Suprapubic skin (tissue), 4 donors: ENCODE results near the gene TRAPPC2L. TPM values are rescaled to one million over a fixed set of nuclear protein-coding genes. Genes with fewer than 3 reads are reported as not detected.

Experiments
- DNase-seq, 2 donors: peaks; one replicate each; pipeline ENCODE4 v3.0.0-alpha.2; 2019; ENCODE audit warnings: low spot score in 2 of 2
- H3K27ac ChIP-seq: fragments of 200-600 bp; sonication (generic); one replicate; pipeline ENCODE4 v1.5.1; 2019
- H3K27me3 ChIP-seq: fragments of 200-600 bp; sonication (generic); one replicate; pipeline ENCODE4 v1.5.1; 2019
- H3K36me3 ChIP-seq: fragments of 200-600 bp; sonication (generic); one replicate; pipeline ENCODE4 v1.5.1; 2019
- H3K4me1 ChIP-seq: fragments of 200-600 bp; sonication (generic); one replicate; pipeline ENCODE4 v1.5.1; 2019
- H3K4me3 ChIP-seq: fragments of 200-600 bp; sonication (generic); one replicate; pipeline ENCODE4 v1.5.1; 2019; ENCODE audit warnings: mild to moderate bottlenecking
- H3K9me3 ChIP-seq: fragments of 200-600 bp; sonication (generic); one replicate; pipeline ENCODE4 v1.5.1; 2019
- EP300 ChIP-seq: sonication (generic); formaldehyde crosslinking; IDR thresholded peaks from one replicate; pipeline ENCODE4 v1.6.1; 2017; ENCODE audit warnings: antibody characterized with exemption
- POLR2A ChIP-seq, 2 donors: fragments of 450-650 bp; IDR thresholded peaks; one replicate each; pipeline ENCODE4 v1.6.1; 2017; ENCODE audit warnings: antibody characterized with exemption in 2 of 2, mild to moderate bottlenecking in 2 of 2, moderate library complexity in 2 of 2
- POLR2AphosphoS5 ChIP-seq, 3 donors: sonication (generic); formaldehyde crosslinking; IDR thresholded peaks; one replicate each; pipeline ENCODE4 v1.6.1; 2017; ENCODE audit warnings: antibody characterized with exemption in 3 of 3
- WGBS: methylation state at CpG from one replicate; pipeline ENCODE4 v1.1.5; 2018; 5-methylcytosine and 5-hydroxymethylcytosine counted together
- total RNA-seq, 4 donors: library from RNA; depleted of rRNA; stranded (reverse); fragments of >200 nt; gene quantifications; one replicate each; pipeline ENCODE4 v1.1.0, GENCODE V29; 2016
- TF ChIP-seq, protein P1 (sequence below), 2 donors: fragments of 200-600 bp in 1 of 2; fragments of 450-650 bp in 1 of 2; sonication (generic) in 1 of 2; IDR thresholded peaks; one replicate each; pipeline ENCODE4 v1.5.1; 2016 to 2019; ENCODE audit warnings: antibody characterized with exemption in 2 of 2, mild to moderate bottlenecking in 1 of 2, moderate library complexity in 1 of 2

The TRAPPC2L gene
- total RNA-seq, 4 donors from 2014 or later: 31.9 to 49.2 (median 36.3) TPM

DNA sequence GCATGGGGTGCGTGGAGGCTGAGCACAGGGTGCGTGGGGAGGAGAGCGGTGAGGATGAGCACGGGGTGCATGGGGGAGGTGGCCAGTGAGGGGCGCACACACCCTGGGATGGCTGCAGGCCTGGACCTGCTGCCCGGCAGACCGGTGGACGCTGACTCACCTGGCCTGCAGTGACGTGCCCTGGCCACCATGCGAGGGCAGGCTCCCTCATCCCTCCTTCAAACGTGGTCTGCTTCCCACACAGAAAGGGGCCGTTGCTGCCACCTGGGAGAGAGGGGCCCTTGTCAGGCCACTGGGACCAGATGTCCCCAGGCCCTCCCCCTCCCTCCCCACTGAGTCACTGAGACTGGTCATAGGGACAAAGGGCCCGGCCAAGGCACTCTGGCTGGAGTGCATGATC is 25.1 kb upstream of the TRAPPC2L start:
- no peak for TF ChIP-seq EP300
- TF ChIP-seq POLR2A (IDR thresholded peaks at IDR 0.05): no peak
- TF ChIP-seq, protein P1, sequence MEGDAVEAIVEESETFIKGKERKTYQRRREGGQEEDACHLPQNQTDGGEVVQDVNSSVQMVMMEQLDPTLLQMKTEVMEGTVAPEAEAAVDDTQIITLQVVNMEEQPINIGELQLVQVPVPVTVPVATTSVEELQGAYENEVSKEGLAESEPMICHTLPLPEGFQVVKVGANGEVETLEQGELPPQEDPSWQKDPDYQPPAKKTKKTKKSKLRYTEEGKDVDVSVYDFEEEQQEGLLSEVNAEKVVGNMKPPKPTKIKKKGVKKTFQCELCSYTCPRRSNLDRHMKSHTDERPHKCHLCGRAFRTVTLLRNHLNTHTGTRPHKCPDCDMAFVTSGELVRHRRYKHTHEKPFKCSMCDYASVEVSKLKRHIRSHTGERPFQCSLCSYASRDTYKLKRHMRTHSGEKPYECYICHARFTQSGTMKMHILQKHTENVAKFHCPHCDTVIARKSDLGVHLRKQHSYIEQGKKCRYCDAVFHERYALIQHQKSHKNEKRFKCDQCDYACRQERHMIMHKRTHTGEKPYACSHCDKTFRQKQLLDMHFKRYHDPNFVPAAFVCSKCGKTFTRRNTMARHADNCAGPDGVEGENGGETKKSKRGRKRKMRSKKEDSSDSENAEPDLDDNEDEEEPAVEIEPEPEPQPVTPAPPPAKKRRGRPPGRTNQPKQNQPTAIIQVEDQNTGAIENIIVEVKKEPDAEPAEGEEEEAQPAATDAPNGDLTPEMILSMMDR (IDR thresholded peaks at IDR 0.05): no peak
- TF ChIP-seq POLR2AphosphoS5 (IDR thresholded peaks at IDR 0.05): no peak
- no peak for DNase-seq
- Histone ChIP-seq H3K4me3 (no peak overlapping the region), H3K36me3 (peaks cover 30% of the 10 kb centered on the region), H3K27ac (no peak overlapping the region), H3K9me3 (no peaks in the 10 kb centered on the region), H3K4me1 (peaks cover under 1% of the 10 kb centered on the region), H3K27me3 (no peaks in the 10 kb centered on the region)
- 80% methylated on average over 9 of the region's 13 CpGs for WGBS

DNA sequence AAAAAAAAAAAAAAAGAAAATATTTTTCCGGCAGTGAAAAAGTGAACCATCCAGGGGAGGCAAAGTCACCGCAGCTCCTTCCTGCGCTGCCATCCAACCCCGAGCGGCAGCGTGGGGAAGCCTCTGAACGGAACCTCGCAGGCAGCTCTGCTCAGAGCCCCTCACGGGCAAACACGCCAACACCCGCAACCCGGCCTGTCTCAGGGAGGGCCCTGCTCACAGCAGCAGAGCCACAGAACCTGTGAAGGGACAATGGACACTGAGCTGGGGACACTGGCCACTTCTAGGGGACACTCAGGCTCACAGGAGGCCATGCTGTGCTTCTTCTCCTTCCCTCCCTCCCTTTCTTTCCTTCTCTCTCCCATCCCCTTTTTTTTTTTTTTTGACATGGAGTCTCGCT is 23.8 kb upstream of the TRAPPC2L start:
- Histone ChIP-seq H3K9me3 (no peaks in the 10 kb centered on the region), H3K27me3 (no peaks in the 10 kb centered on the region), H3K4me3 (no peak overlapping the region), H3K27ac (no peak overlapping the region), H3K4me1 (no peaks in the 10 kb centered on the region), H3K36me3 (peaks cover 26% of the 10 kb centered on the region)
- TF ChIP-seq POLR2AphosphoS5 (IDR thresholded peaks at IDR 0.05): no peak
- no peak for TF ChIP-seq EP300
- no peak for TF ChIP-seq POLR2A (IDR thresholded peaks at IDR 0.05)
- TF ChIP-seq, protein P1 (IDR thresholded peaks at IDR 0.05): no peak
- DNase-seq: no peak
- WGBS: 93% methylated on average over 13 of the region's 13 CpGs

DNA sequence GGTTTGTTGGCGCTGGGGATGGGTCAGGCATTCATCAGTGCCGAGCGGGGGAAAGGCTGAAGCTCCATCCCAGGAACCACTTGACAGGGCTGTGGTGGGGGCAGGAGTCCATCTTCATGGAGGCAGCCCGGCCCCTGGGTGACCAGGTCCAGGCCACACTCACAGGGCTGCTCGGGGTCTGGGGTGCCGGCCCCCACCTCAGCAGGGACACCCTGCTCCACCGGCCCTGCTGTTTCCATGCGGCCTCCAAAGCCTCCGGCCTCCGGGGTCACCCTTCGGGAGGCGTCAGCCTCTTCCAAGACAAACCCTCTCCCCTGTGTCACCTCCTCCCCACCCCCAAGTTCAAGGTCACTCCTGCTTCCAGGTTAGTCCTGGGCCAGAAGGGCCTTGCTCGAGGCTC is 22.3 kb upstream of the TRAPPC2L start:
- H3K27ac ChIP-seq: no peak overlapping the region
- H3K4me1 ChIP-seq: no peaks in the 10 kb centered on the region
- TF ChIP-seq POLR2A (IDR thresholded peaks at IDR 0.05) (no peak), EP300 (no peak), POLR2AphosphoS5 (IDR thresholded peaks at IDR 0.05) (no peak)
- TF ChIP-seq, protein P1 (IDR thresholded peaks at IDR 0.05): no peak
- DNase-seq: no peak
- 80% methylated on average over 1 of the region's 13 CpGs for WGBS
- H3K27me3 ChIP-seq: no peaks in the 10 kb centered on the region
- peaks cover 36% of the 10 kb centered on the region for H3K36me3 ChIP-seq
- no peak overlapping the region for H3K4me3 ChIP-seq
- H3K9me3 ChIP-seq: no peaks in the 10 kb centered on the region

DNA sequence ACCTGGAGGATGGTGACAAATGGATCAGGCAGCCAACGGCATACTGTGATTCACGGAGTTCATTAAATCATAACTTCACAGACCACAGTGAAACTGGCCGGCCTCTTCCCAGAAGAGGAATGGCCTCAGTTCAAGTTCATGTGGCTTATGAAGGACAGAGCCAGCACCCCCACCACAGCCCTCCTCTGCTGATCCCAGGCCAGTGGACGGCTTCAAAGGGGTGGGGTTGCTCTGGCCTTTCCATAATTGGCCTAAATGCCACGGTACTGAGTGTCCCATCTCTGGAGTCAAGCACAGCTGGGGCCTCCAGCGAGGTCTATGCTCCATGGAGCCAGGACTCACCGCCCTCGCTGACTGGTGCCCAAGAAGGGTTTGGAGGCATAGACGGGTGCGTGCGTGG is 21.5 kb upstream of the TRAPPC2L start:
- no peaks in the 10 kb centered on the region for H3K4me1 ChIP-seq
- H3K4me3 ChIP-seq: no peak overlapping the region
- peaks cover 43% of the 10 kb centered on the region for H3K36me3 ChIP-seq
- no peaks in the 10 kb centered on the region for H3K9me3 ChIP-seq
- H3K27me3 ChIP-seq: no peaks in the 10 kb centered on the region
- TF ChIP-seq, protein P1 (IDR thresholded peaks at IDR 0.05): no peak
- no peak for TF ChIP-seq POLR2A (IDR thresholded peaks at IDR 0.05)
- no peak for TF ChIP-seq POLR2AphosphoS5 (IDR thresholded peaks at IDR 0.05)
- TF ChIP-seq EP300: no peak
- WGBS: 67% methylated on average over 5 of the region's 11 CpGs
- no peak for DNase-seq
- no peak overlapping the region for H3K27ac ChIP-seq

DNA sequence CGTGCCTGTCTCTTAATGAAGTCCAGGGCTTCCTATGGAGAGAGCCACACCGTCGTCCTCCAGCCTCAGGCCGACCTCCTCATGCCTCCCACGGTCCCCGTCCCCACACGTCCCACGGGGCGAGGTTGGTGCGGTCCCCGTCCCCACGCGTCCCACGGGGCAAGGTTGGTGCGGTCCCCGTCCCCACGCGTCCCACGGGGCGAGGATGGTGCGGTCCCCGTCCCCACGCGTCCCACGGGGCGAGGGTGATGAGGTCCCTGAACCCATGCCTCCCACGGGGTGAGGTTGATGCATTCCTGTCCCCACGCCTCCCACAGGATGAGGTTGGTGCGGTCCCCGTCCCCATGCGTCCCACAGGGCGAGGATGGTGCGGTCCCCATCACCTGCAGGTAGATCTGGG is 21.1 kb upstream of the TRAPPC2L start:
- TF ChIP-seq POLR2A (IDR thresholded peaks at IDR 0.05): no peak
- no peak for TF ChIP-seq EP300
- Histone ChIP-seq H3K4me3 (no peak overlapping the region), H3K27me3 (no peaks in the 10 kb centered on the region), H3K27ac (no peak overlapping the region), H3K36me3 (peaks cover 47% of the 10 kb centered on the region), H3K9me3 (no peaks in the 10 kb centered on the region), H3K4me1 (no peaks in the 10 kb centered on the region)
- DNase-seq: no peak
- WGBS: 96% methylated on average over 32 of the region's 33 CpGs

DNA sequence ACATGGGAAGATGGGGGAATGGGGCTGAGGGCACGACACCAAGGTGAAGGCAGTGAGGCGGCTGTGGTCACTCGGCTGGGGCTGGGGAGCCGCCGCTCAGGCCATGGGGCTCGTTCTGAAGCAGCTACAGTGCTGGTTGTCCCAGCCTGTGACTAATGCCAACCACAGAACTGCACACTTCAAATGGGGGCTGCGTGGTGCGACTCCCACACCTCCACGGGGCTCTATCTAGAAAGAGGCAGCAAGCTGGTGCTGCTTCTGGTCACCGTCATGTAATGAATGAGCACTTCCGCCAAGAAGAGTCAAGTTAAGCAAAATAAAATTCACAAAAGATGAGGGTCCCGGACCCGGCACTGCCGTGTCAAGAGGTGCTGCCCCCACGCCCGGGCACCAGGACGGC is 20.1 kb upstream of the TRAPPC2L start:
- Histone ChIP-seq H3K9me3 (no peaks in the 10 kb centered on the region), H3K27me3 (no peaks in the 10 kb centered on the region), H3K36me3 (peaks cover 54% of the 10 kb centered on the region), H3K27ac (no peak overlapping the region), H3K4me1 (no peaks in the 10 kb centered on the region), H3K4me3 (no peak overlapping the region)
- 91% methylated on average over 17 of the region's 17 CpGs for WGBS
- no peak for TF ChIP-seq POLR2A (IDR thresholded peaks at IDR 0.05)
- no peak for TF ChIP-seq EP300
- TF ChIP-seq, protein P1 (IDR thresholded peaks at IDR 0.05): no peak
- no peak for TF ChIP-seq POLR2AphosphoS5 (IDR thresholded peaks at IDR 0.05)
- DNase-seq: no peak
